Measurements from ENCODE around the gene HOMER2. TPM values are rescaled to one million over a fixed set of nuclear protein-coding genes. Genes with fewer than 3 reads are reported as not detected.

The HOMER2 gene
- total RNA-seq, 1 experiment from 2014 or later: 14.2 TPM

GRCh38 chr15:82946155-82946701 lies 6.3 kb downstream of the HOMER2 start:
- H3K9ac ChIP-seq (ENCODE audit: extremely low read depth, insufficient read length, low read length): no peak overlapping the region
- H2AK5ac ChIP-seq (ENCODE audit: insufficient read length, low read length): no peak overlapping the region
- H3K79me2 ChIP-seq (ENCODE audit: insufficient read depth, low read length): 0 out of 2 replicates have a peak, but pooled peaks cover 2% of the 10 kb centered on the region
- H3K9me3 ChIP-seq (ENCODE audit: control insufficient read depth, low read depth, low read length): no peaks in the 10 kb centered on the region
- H4K8ac ChIP-seq (replicated peaks; ENCODE audit: insufficient read length, low read depth, low read length): no peak overlapping the region
- H3K4me2 ChIP-seq (ENCODE audit: insufficient read depth, insufficient read length, low read length): no peak overlapping the region
- no peaks in the 10 kb centered on the region for H3K27me3 ChIP-seq (ENCODE audit: insufficient read depth, low read length)
- H3K4ac ChIP-seq (ENCODE audit: low read depth, low read length): no peak overlapping the region
- H4K5ac ChIP-seq (ENCODE audit: insufficient read length, low read depth, low read length): no peak overlapping the region
- TF ChIP-seq CTCF (conservative IDR thresholded peaks at IDR 0.05): no peak
- no peak overlapping the region for H3K56ac ChIP-seq (ENCODE audit: insufficient read length, low read depth, low read length)
- H3K18ac ChIP-seq (ENCODE audit: insufficient read length, low read depth, low read length): no peak overlapping the region
- peaks cover 5 to 6% of the 10 kb centered on the region in 2 experiments; a peak in 3 of 4 replicates for H3K4me1 Mint-ChIP-seq
- H3K79me1 ChIP-seq (ENCODE audit: insufficient read depth, low read depth, low read length, poor library complexity, severe bottlenecking): no peaks in the 10 kb centered on the region
- H2AFZ ChIP-seq (ENCODE audit: low read length): no peak overlapping the region
- no peak overlapping the region for H3K14ac ChIP-seq (ENCODE audit: insufficient read depth, low read length)
- no peak overlapping the region for H2BK20ac ChIP-seq (ENCODE audit: low read depth, low read length, poor library complexity, severe bottlenecking)
- H3K27me3 Mint-ChIP-seq (ENCODE audit: low read depth): peaks cover 5% of the 10 kb centered on the region
- no peaks in the 10 kb centered on the region for H4K20me1 ChIP-seq (ENCODE audit: control insufficient read depth, insufficient read depth, insufficient read length)
- WGBS (ENCODE audit: extremely low coverage, insufficient read length, low lambda C conversion rate): no CpG with 5 or more reads among the region's 8 CpGs
- H3K36me3 Mint-ChIP-seq (ENCODE audit: insufficient read depth in 1 of 3, low read depth in 3 of 3): no peaks in the 10 kb centered on the region
- no peak overlapping the region for H3K4me3 Mint-ChIP-seq
- H2BK5ac ChIP-seq (ENCODE audit: insufficient read length, low read length): no peak overlapping the region
- no peaks in the 10 kb centered on the region for H3K9me3 Mint-ChIP-seq
- no peak overlapping the region for H2BK120ac ChIP-seq (ENCODE audit: low read depth, low read length, poor library complexity, severe bottlenecking)
- no peak for DNase-seq
- no peaks in the 10 kb centered on the region for H3K4me1 ChIP-seq (ENCODE audit: insufficient read depth, low read length)
- no peak overlapping the region for H2BK12ac ChIP-seq (ENCODE audit: insufficient read length, low read depth, low read length)
- no peak overlapping the region for H3T11ph ChIP-seq (ENCODE audit: low read length)
- no peak overlapping the region for H2BK15ac ChIP-seq (ENCODE audit: low read depth, low read length)
- H3K23me2 ChIP-seq (ENCODE audit: insufficient read length, low read depth, low read length, poor library complexity, severe bottlenecking): no peaks in the 10 kb centered on the region
- H3K23ac ChIP-seq (ENCODE audit: insufficient read length, low read depth, low read length): no peak overlapping the region
- no peak overlapping the region; a peak in 1 of 7 replicates for H3K27ac Mint-ChIP-seq
- H4K91ac ChIP-seq (ENCODE audit: insufficient read length, low read depth, low read length): no peak overlapping the region
- H3K27ac ChIP-seq (ENCODE audit: insufficient read length, low read depth, low read length): no peak overlapping the region

Measured in H9 (cell line).